Neural progenitor cell (in vitro differentiated cells): ENCODE measurements around the gene GCAT. TPM values are rescaled to one million over a fixed set of nuclear protein-coding genes. Genes with fewer than 3 reads are reported as not detected.

Experiments
- DNase-seq: peaks from one replicate; pipeline ENCODE4 v3.0.0-alpha.2; 2016; ENCODE audit warnings: low spot score
- H2AFZ ChIP-seq: fragments of 200-600 bp; sonication (generic); replicated peaks from 2 replicates; pipeline ENCODE4 v1.6.1; 2016; ENCODE audit warnings: antibody characterized with exemption
- H3F3A ChIP-seq: fragments of 200-600 bp; sonication (generic); 2 replicates; pipeline ENCODE4 v1.6.1; 2016; ENCODE audit warnings: antibody characterized with exemption, low read depth
- H3K27ac ChIP-seq: fragments of 200-600 bp; sonication (generic); 2 replicates; pipeline ENCODE4 v1.5.1; 2016; ENCODE audit warnings: mild to moderate bottlenecking
- H3K27me3 ChIP-seq: fragments of 200-600 bp; sonication (generic); 2 replicates; pipeline ENCODE4 v1.6.1; 2016; ENCODE audit warnings: mild to moderate bottlenecking, moderate library complexity
- H3K36me3 ChIP-seq: fragments of 200-600 bp; sonication (generic); 2 replicates; pipeline ENCODE4 v1.5.1; 2016
- H3K4me1 ChIP-seq: fragments of 200-600 bp; sonication (generic); 2 replicates; pipeline ENCODE4 v1.6.1; 2016; ENCODE audit warnings: mixed run types
- H3K4me2 ChIP-seq: fragments of 200-600 bp; sonication (generic); 2 replicates; pipeline ENCODE4 v1.6.1; 2016
- H3K4me3 ChIP-seq: fragments of 200-600 bp; sonication (generic); 2 replicates; pipeline ENCODE4 v1.5.1; 2016
- H3K79me2 ChIP-seq: fragments of 200-600 bp; sonication (generic); 2 replicates; pipeline ENCODE4 v1.6.1; 2016; ENCODE audit warnings: low read depth
- H3K9ac ChIP-seq: fragments of 200-600 bp; sonication (generic); 2 replicates; pipeline ENCODE4 v1.6.1; 2016
- H3K9me3 ChIP-seq: fragments of 200-600 bp; sonication (generic); 2 replicates; pipeline ENCODE4 v1.5.1; 2016; ENCODE audit warnings: low read depth
- H4K20me1 ChIP-seq: fragments of 200-600 bp; sonication (generic); 2 replicates; pipeline ENCODE4 v1.6.1; 2016; ENCODE audit warnings: low read depth
- H3K27ac Mint-ChIP-seq: 3 replicates; pipeline ENCODE4 v1.8.0; 2021; ENCODE audit warnings: mixed read lengths
- H3K27me3 Mint-ChIP-seq: 2 replicates; pipeline ENCODE4 v1.8.0; 2022; ENCODE audit warnings: low read depth, mild to moderate bottlenecking, inconsistent platforms, moderate library complexity, mixed read lengths; ENCODE audit not compliant: insufficient read depth
- H3K36me3 Mint-ChIP-seq: 3 replicates; pipeline ENCODE4 v1.8.0; 2021; ENCODE audit warnings: mixed read lengths
- H3K4me1 Mint-ChIP-seq: 3 replicates; pipeline ENCODE4 v1.8.0; 2021; ENCODE audit warnings: mixed read lengths
- H3K4me3 Mint-ChIP-seq: 3 replicates; pipeline ENCODE4 v1.8.0; 2021; ENCODE audit warnings: mild to moderate bottlenecking, moderate library complexity, mixed read lengths
- H3K9me3 Mint-ChIP-seq: 3 replicates; pipeline ENCODE4 v1.8.0; 2020; ENCODE audit warnings: mixed read lengths
- CTCF ChIP-seq: fragments of 200-600 bp; sonication (generic); IDR thresholded peaks from 2 replicates; pipeline ENCODE4 v1.5.1; 2017; ENCODE audit warnings: antibody characterized with exemption, mild to moderate bottlenecking
- EZH2 ChIP-seq: fragments of 200-600 bp; sonication (generic); IDR thresholded peaks from 2 replicates; pipeline ENCODE4 v1.6.1; 2017; ENCODE audit warnings: antibody characterized with exemption, mild to moderate bottlenecking, moderate library complexity
- EZH2phosphoT487 ChIP-seq: fragments of 200-600 bp; sonication (generic); IDR thresholded peaks from 2 replicates; pipeline ENCODE4 v1.6.1; 2017; ENCODE audit warnings: antibody characterized with exemption
- total RNA-seq: library from RNA; depleted of rRNA; stranded (reverse); fragments of >200 nt; gene quantifications from 2 replicates; pipeline ENCODE4 v1.2.3, GENCODE V29; 2015; ENCODE audit warnings: low replicate concordance

The GCAT gene
- total RNA-seq, 1 donor from 2014 or later, result 21.2 TPM

- no peaks in the 10 kb centered on the region for H3K9me3 ChIP-seq
- no peak overlapping the region for H2AFZ ChIP-seq
- H3K79me2 ChIP-seq, result no peaks in the 10 kb centered on the region
- no peaks in the 10 kb centered on the region for H4K20me1 ChIP-seq
- H3F3A ChIP-seq, result peaks cover 4% of the 10 kb centered on the region
- no peak overlapping the region for H3K9ac ChIP-seq
- Mint-ChIP-seq H3K27me3 (peaks cover 4% of the 10 kb centered on the region), H3K4me3 (no peak overlapping the region), H3K9me3 (peaks cover 6% of the 10 kb centered on the region), H3K27ac (peak overlapping the region; percentile 54), H3K4me1 (peaks cover 9% of the 10 kb centered on the region), H3K36me3 (peaks cover 2% of the 10 kb centered on the region)
- no peaks in the 10 kb centered on the region for H3K36me3 ChIP-seq
- no peak overlapping the region for H3K27ac ChIP-seq
- DNase-seq, result no peak
- H3K27me3 ChIP-seq, result no peaks in the 10 kb centered on the region
- H3K4me2 ChIP-seq, result no peak overlapping the region
- TF ChIP-seq CTCF, result no peak
- TF ChIP-seq EZH2phosphoT487, result no peak
- no peak for TF ChIP-seq EZH2
- peaks cover 2% of the 10 kb centered on the region for H3K4me1 ChIP-seq
- H3K4me3 ChIP-seq, result no peak overlapping the region
Measured at GRCh38 chr22:37784829-37785495, 22.8 kb upstream of the GCAT start.

- Histone ChIP-seq H3K79me2 (no peaks in the 10 kb centered on the region), H4K20me1 (no peaks in the 10 kb centered on the region), H3K9me3 (no peaks in the 10 kb centered on the region), H3K36me3 (no peaks in the 10 kb centered on the region), H3K4me2 (no peak overlapping the region), H3K4me3 (no peak overlapping the region), H3F3A (no peaks in the 10 kb centered on the region), H3K9ac (no peak overlapping the region), H3K27me3 (no peaks in the 10 kb centered on the region), H3K27ac (no peak overlapping the region), H3K4me1 (peaks cover 4% of the 10 kb centered on the region), H2AFZ (no peak overlapping the region)
- no peak for TF ChIP-seq CTCF
- no peak for TF ChIP-seq EZH2
- TF ChIP-seq EZH2phosphoT487, result no peak
- peaks cover 2% of the 10 kb centered on the region for H3K36me3 Mint-ChIP-seq
- no peak overlapping the region for H3K4me3 Mint-ChIP-seq
- H3K27ac Mint-ChIP-seq, result no peak overlapping the region
- peaks cover 6% of the 10 kb centered on the region for H3K9me3 Mint-ChIP-seq
- no peak for DNase-seq
- peaks cover 5% of the 10 kb centered on the region for H3K4me1 Mint-ChIP-seq
- H3K27me3 Mint-ChIP-seq, result peaks cover 4% of the 10 kb centered on the region
Measured at GRCh38 chr22:37790234-37790633, 17.5 kb upstream of the GCAT start.

- H3K36me3 ChIP-seq, result no peaks in the 10 kb centered on the region
- Mint-ChIP-seq H3K9me3 (no peaks in the 10 kb centered on the region), H3K4me1 (peaks cover 5% of the 10 kb centered on the region), H3K27ac (no peak overlapping the region), H3K27me3 (peaks cover 7% of the 10 kb centered on the region), H3K36me3 (no peaks in the 10 kb centered on the region), H3K4me3 (no peak overlapping the region)
- H4K20me1 ChIP-seq, result no peaks in the 10 kb centered on the region
- no peak for TF ChIP-seq CTCF
- no peak for TF ChIP-seq EZH2
- TF ChIP-seq EZH2phosphoT487, result no peak
- no peak for DNase-seq
- H3K9me3 ChIP-seq, result no peaks in the 10 kb centered on the region
- H3F3A ChIP-seq, result no peaks in the 10 kb centered on the region
- H3K9ac ChIP-seq, result no peak overlapping the region
- no peaks in the 10 kb centered on the region for H3K79me2 ChIP-seq
- H3K4me2 ChIP-seq, result no peak overlapping the region
- no peak overlapping the region for H3K4me3 ChIP-seq
- no peaks in the 10 kb centered on the region for H3K27me3 ChIP-seq
- no peak overlapping the region for H2AFZ ChIP-seq
- peaks cover 4% of the 10 kb centered on the region for H3K4me1 ChIP-seq
- no peak overlapping the region for H3K27ac ChIP-seq
Measured at GRCh38 chr22:37792494-37792893, 15.2 kb upstream of the GCAT start.
